ENCODE results near the gene COPG1.

- TF ChIP-seq POLR2AphosphoS5 (IDR thresholded peaks at IDR 0.05; ENCODE audit: low read depth, low read length): peak; percentile 15
- no peak for TF ChIP-seq CTCF (IDR thresholded peaks at IDR 0.05)
- no peak for TF ChIP-seq TCF7L2 (IDR thresholded peaks at IDR 0.05; ENCODE audit: low read depth, low read length)
- TF ChIP-seq REST (IDR thresholded peaks at IDR 0.05; ENCODE audit: insufficient read depth in 1 of 2, low read depth in 2 of 2, low read length in 1 of 2): no peak
These were observed 63.4 kb downstream of the COPG1 start for GRCh38 chr3:129312671-129313414.

Data from Panc1 (cell line).